ENCODE measurements around the gene JMJD6. TPM values are rescaled to one million over a fixed set of nuclear protein-coding genes. Genes with fewer than 3 reads are reported as not detected.

JMJD6 gene
- total RNA-seq, 1 experiment from 2014 or later = 28.9 TPM

DNA sequence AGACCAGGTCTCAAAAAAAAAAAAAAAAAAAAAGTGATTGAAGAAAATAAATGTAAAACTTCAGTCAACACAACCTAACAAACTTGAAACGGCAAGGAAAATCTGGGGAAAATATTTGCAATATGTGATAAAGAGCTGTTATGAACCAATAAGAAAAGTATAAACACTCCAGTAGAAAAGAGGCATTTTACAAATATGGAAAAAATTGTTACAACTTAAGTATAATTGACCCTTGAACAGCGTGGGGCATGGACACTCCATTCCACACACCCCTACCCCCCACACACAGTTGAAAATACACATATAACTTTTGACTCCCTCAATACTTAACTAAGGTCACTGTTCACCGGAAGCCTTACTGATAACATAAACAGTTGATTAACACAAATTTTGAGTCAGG lies 32.2 kb upstream of the JMJD6 start:
- H3K27ac Mint-ChIP-seq = no peak overlapping the region
- H3K27me3 Mint-ChIP-seq (ENCODE audit: low read depth) = no peaks in the 10 kb centered on the region
- no peak overlapping the region for H2BK5ac ChIP-seq (ENCODE audit: insufficient read length, low read length)
- H4K20me1 ChIP-seq (ENCODE audit: control insufficient read depth, insufficient read depth, insufficient read length) = no peaks in the 10 kb centered on the region
- DNase-seq = no peak
- no peak overlapping the region for H4K91ac ChIP-seq (ENCODE audit: insufficient read length, low read depth, low read length)
- H3K23ac ChIP-seq (ENCODE audit: insufficient read length, low read depth, low read length) = no peak overlapping the region
- no peaks in the 10 kb centered on the region for H3K4me1 ChIP-seq (ENCODE audit: insufficient read depth, low read length)
- H3K9me3 Mint-ChIP-seq = no peaks in the 10 kb centered on the region; a peak in 1 of 5 replicates
- no peak overlapping the region for H2BK12ac ChIP-seq (ENCODE audit: insufficient read length, low read depth, low read length)
- no peak overlapping the region for H4K8ac ChIP-seq (replicated peaks; ENCODE audit: insufficient read length, low read depth, low read length)
- H3K4me2 ChIP-seq (ENCODE audit: insufficient read depth, insufficient read length, low read length) = no peak overlapping the region
- no peak overlapping the region for H3K27ac ChIP-seq (ENCODE audit: insufficient read length, low read depth, low read length)
- H3K79me1 ChIP-seq (ENCODE audit: insufficient read depth, low read depth, low read length, poor library complexity, severe bottlenecking) = no peaks in the 10 kb centered on the region
- H3T11ph ChIP-seq (ENCODE audit: low read length) = no peak overlapping the region
- H3K23me2 ChIP-seq (ENCODE audit: insufficient read length, low read depth, low read length, poor library complexity, severe bottlenecking) = no peaks in the 10 kb centered on the region
- TF ChIP-seq CTCF (conservative IDR thresholded peaks at IDR 0.05) = no peak
- no peak overlapping the region for H2BK15ac ChIP-seq (ENCODE audit: low read depth, low read length)
- H3K9ac ChIP-seq (ENCODE audit: extremely low read depth, insufficient read length, low read length) = no peak overlapping the region
- peaks cover 0 to 6% of the 10 kb centered on the region in 2 experiments; a peak in 3 of 4 replicates for H3K4me1 Mint-ChIP-seq
- H3K18ac ChIP-seq (ENCODE audit: insufficient read length, low read depth, low read length) = no peak overlapping the region
- no CpG with 5 or more reads among the region's 3 CpGs for WGBS (ENCODE audit: extremely low coverage, insufficient read length, low lambda C conversion rate)
- H3K14ac ChIP-seq (ENCODE audit: insufficient read depth, low read length) = no peak overlapping the region
- H2BK20ac ChIP-seq (ENCODE audit: low read depth, low read length, poor library complexity, severe bottlenecking) = no peak overlapping the region
- no peak overlapping the region for H4K5ac ChIP-seq (ENCODE audit: insufficient read length, low read depth, low read length)
- H2BK120ac ChIP-seq (ENCODE audit: low read depth, low read length, poor library complexity, severe bottlenecking) = no peak overlapping the region
- H3K36me3 Mint-ChIP-seq (ENCODE audit: insufficient read depth in 1 of 3, low read depth in 3 of 3) = peaks cover 16 to 35% (median 22%) of the 10 kb centered on the region in 3 experiments
- H3K4ac ChIP-seq (ENCODE audit: low read depth, low read length) = no peak overlapping the region
- H2AFZ ChIP-seq (ENCODE audit: low read length) = no peak overlapping the region
- no peak overlapping the region for H3K4me3 Mint-ChIP-seq
- no peaks in the 10 kb centered on the region for H3K79me2 ChIP-seq (ENCODE audit: insufficient read depth, low read length)
- no peak overlapping the region for H3K56ac ChIP-seq (ENCODE audit: insufficient read length, low read depth, low read length)
- H2AK5ac ChIP-seq (ENCODE audit: insufficient read length, low read length) = no peak overlapping the region
- H3K9me3 ChIP-seq (ENCODE audit: control insufficient read depth, low read depth, low read length) = no peaks in the 10 kb centered on the region
- no peaks in the 10 kb centered on the region for H3K27me3 ChIP-seq (ENCODE audit: insufficient read depth, low read length)

All from H9 (cell line).